Endothelial cell of umbilical vein (primary cell): ENCODE measurements around the gene HMCN1. TPM values are rescaled to one million over a fixed set of nuclear protein-coding genes. Genes with fewer than 3 reads are reported as not detected.

Experiments
- BruUV-seq: library from RNA; stranded (reverse); fragments of 400-500 nt; replicated peaks from 2 replicates; lab custom pipeline; 2021; lab: Mats Ljungman, UMichigan
- CTCF ChIA-PET: fragments of 300-600, 350-600 bp; sonication (Branson Sonifier 250); formaldehyde crosslinking; loops from one replicate; lab custom pipeline; 2021; ENCODE audit warnings: antibody characterized with exemption, inconsistent platforms; lab: Charles Lee
- POLR2A ChIA-PET: fragments of 300-600, 350-600 bp; sonication (Branson Sonifier 250); formaldehyde crosslinking; loops from one replicate; lab custom pipeline; 2021; ENCODE audit warnings: antibody characterized with exemption, inconsistent platforms; lab: Charles Lee
- DNase-seq: peaks from one replicate; pipeline ENCODE4 v3.0.0-alpha.2; 2011; ENCODE audit warnings: low read depth, low spot score
- FAIRE-seq: peaks from 2 replicates; lab custom pipeline; 2011; peaks lifted over from hg19 to GRCh38; lab: Jason Lieb, UNC
- H2AFZ ChIP-seq: 2 replicates; pipeline ENCODE4 v1.6.0; 2012; ENCODE audit warnings: low read depth, low read length, control low read depth, inconsistent platforms
- H3K27ac ChIP-seq: 2 replicates; pipeline ENCODE4 v1.5.1; 2011; ENCODE audit warnings: low read depth, mild to moderate bottlenecking, control low read depth, low read length, moderate library complexity; ENCODE audit not compliant: insufficient read depth
- H3K27me3 ChIP-seq, 2 experiments: 2 replicates each; pipeline versions ENCODE4 v1.6.0 to v1.6.1; 2011; ENCODE audit warnings: low read length in 2 of 2, mixed read lengths in 1 of 2; ENCODE audit not compliant: control insufficient read depth in 2 of 2, insufficient read depth in 2 of 2
- H3K36me3 ChIP-seq, 2 experiments: 2 replicates in 1 of 2; 3 replicates in 1 of 2; pipeline ENCODE4 v1.5.1; 2011; ENCODE audit warnings: low read length in 2 of 2, mild to moderate bottlenecking in 1 of 2, moderate library complexity in 1 of 2; ENCODE audit not compliant: control insufficient read depth in 2 of 2, insufficient read depth in 2 of 2; ENCODE audit errors: extremely low read depth in 1 of 2
- H3K4me1 ChIP-seq: 3 replicates; pipeline ENCODE4 v1.5.1; 2011; ENCODE audit warnings: mild to moderate bottlenecking, low read length; ENCODE audit not compliant: control insufficient read depth, insufficient read depth; ENCODE audit errors: extremely low read depth
- H3K4me2 ChIP-seq: 2 replicates; pipeline ENCODE4 v1.6.1; 2011; ENCODE audit warnings: low read length, control low read depth, mixed read lengths; ENCODE audit not compliant: insufficient read depth
- H3K4me3 ChIP-seq, 3 experiments: fragments of 200-600 bp in 1 of 3; sonication (generic), shearing (Covaris generic) in 1 of 3; replicated peaks in 1 of 3; 2 replicates each; pipeline ENCODE4 v1.5.1; 2011 to 2016; ENCODE audit warnings: control low read depth in 3 of 3, low read length in 3 of 3, mild to moderate bottlenecking in 2 of 3, inconsistent platforms in 1 of 3, low read depth in 1 of 3, moderate library complexity in 1 of 3; ENCODE audit not compliant: insufficient read depth in 1 of 3
- H3K79me2 ChIP-seq: 2 replicates; pipeline ENCODE4 v1.6.0; 2012; ENCODE audit warnings: low read length, inconsistent platforms; ENCODE audit not compliant: control insufficient read depth, insufficient read depth
- H3K9ac ChIP-seq: replicated peaks from 2 replicates; pipeline ENCODE3; 2011; ENCODE audit warnings: low read length, control low read depth; ENCODE audit not compliant: insufficient read depth; ENCODE audit errors: extremely low read depth
- H3K9me1 ChIP-seq: replicated peaks from 3 replicates; pipeline ENCODE4 v1.6.0; 2011; ENCODE audit warnings: mild to moderate bottlenecking, low read length; ENCODE audit not compliant: control insufficient read depth, insufficient read depth; ENCODE audit errors: extremely low read depth
- H3K9me3 ChIP-seq: replicated peaks from 2 replicates; pipeline ENCODE4 v1.5.1; 2012; ENCODE audit warnings: low read length, inconsistent platforms; ENCODE audit not compliant: control insufficient read depth, insufficient read depth
- H4K20me1 ChIP-seq: replicated peaks from 2 replicates; pipeline ENCODE3; 2011; ENCODE audit warnings: mild to moderate bottlenecking, low read length; ENCODE audit not compliant: control insufficient read depth, insufficient read depth; ENCODE audit errors: extremely low read depth
- CTCF ChIP-seq, 2 donors: IDR thresholded peaks; 1 replicate in 1 of 2; 2 replicates in 1 of 2; pipeline ENCODE4 v1.5.1; 2011; ENCODE audit warnings: low read length in 2 of 2, mild to moderate bottlenecking in 2 of 2, moderate library complexity in 2 of 2, control low read depth in 1 of 2, inconsistent platforms in 1 of 2, low read depth in 1 of 2; ENCODE audit not compliant: insufficient read depth in 1 of 2; ENCODE audit errors: extremely low read depth in 1 of 2
- EZH2 ChIP-seq: IDR thresholded peaks from 2 replicates; pipeline ENCODE4 v1.6.1; 2012; ENCODE audit warnings: borderline replicate concordance, low read depth, mild to moderate bottlenecking, moderate library complexity, low read length, inconsistent platforms; ENCODE audit not compliant: severe bottlenecking
- FOS ChIP-seq: IDR thresholded peaks from 2 replicates; pipeline ENCODE4 v1.6.1; 2011; ENCODE audit warnings: mild to moderate bottlenecking, low read length, moderate library complexity, borderline replicate concordance; ENCODE audit not compliant: insufficient read depth
- GATA2 ChIP-seq: IDR thresholded peaks from 2 replicates; pipeline ENCODE4 v1.7.0; 2011; ENCODE audit warnings: low read depth, mild to moderate bottlenecking, moderate library complexity, mixed read lengths, low read length; ENCODE audit not compliant: insufficient read length, insufficient read depth
- JUN ChIP-seq: IDR thresholded peaks from 2 replicates; pipeline ENCODE4 v1.6.1; 2011; ENCODE audit warnings: borderline replicate concordance, low read depth; ENCODE audit not compliant: insufficient read length, insufficient read depth
- MAX ChIP-seq: IDR thresholded peaks from 2 replicates; pipeline ENCODE4 v1.6.1; 2011; ENCODE audit not compliant: insufficient read depth, insufficient read length
- MYC ChIP-seq: IDR thresholded peaks from one replicate; pipeline ENCODE4 v1.6.1; 2011; ENCODE audit warnings: mild to moderate bottlenecking, low read depth, low read length
- POLR2A ChIP-seq: IDR thresholded peaks from 2 replicates; pipeline ENCODE4 v1.6.1; 2012; ENCODE audit warnings: low read depth, mild to moderate bottlenecking, control low read depth, low read length
- POLR2AphosphoS5 ChIP-seq: IDR thresholded peaks from 2 replicates; pipeline ENCODE4 v1.6.1; 2012; ENCODE audit warnings: low read depth, mild to moderate bottlenecking, control low read depth, low read length, moderate library complexity; ENCODE audit not compliant: insufficient read depth
- dilution Hi-C: fragments of 300-500 bp; cut with MboI; formaldehyde crosslinking; loops from one replicate; pipeline ENCODE4 v1.15.0; 2019; ENCODE audit warnings: low sequenced_read_pairs; ENCODE audit not compliant: extremely low pct_ligation_motif_present
- intact Hi-C: fragments of 100-400 bp; cut with micrococcal nuclease; formaldehyde crosslinking; loops from one replicate; pipeline ENCODE4 v1.10.0; 2022
- polyA plus RNA-seq, 4 experiments: library from polyadenylated mRNA; depleted of rRNA in 3 of 4; stranded (reverse) in 3 of 4; unstranded in 1 of 4; fragments of >200 nt; gene quantifications; 2 replicates each; pipeline versions ENCODE4 v1.2.1 to v1.2.3, GENCODE V29; 2011 to 2012; ENCODE audit warnings: missing spikeins in 1 of 4
- total RNA-seq: library from RNA; stranded (reverse); gene quantifications from 2 replicates; pipeline ENCODE4 v1.2.3, GENCODE V29; 2021

The HMCN1 gene
- total and polyA plus RNA-seq, 2 donors (not counting 3 experiments of a cell fraction or from before 2014, with no cell fraction given), result 10.3 to 16.0 TPM

GRCh38 chr1:186146974-186147373 lies 412.8 kb downstream of the HMCN1 start:
- no TSS peak for BruUV-seq
- CTCF ChIA-PET, result interaction anchor here (3.2 kb wide), 1 partner anchor 8 kb away, joined by 11 read pairs; no protein-coding TSS in a partner anchor

More at GRCh38 chr1:186146974-186147373, 412.8 kb downstream of the HMCN1 start:
- H4K20me1 ChIP-seq, result no peaks in the 10 kb centered on the region
- DNase-seq (no peak), FAIRE-seq (no peak)
- H2AFZ ChIP-seq, result no peak overlapping the region
- no peaks in the 10 kb centered on the region for H3K79me2 ChIP-seq
- no peaks in the 10 kb centered on the region for H3K27me3 ChIP-seq
- H3K9ac ChIP-seq, result no peak overlapping the region
- H3K27ac ChIP-seq, result no peak overlapping the region
- no peaks in the 10 kb centered on the region for H3K9me3 ChIP-seq
- intact Hi-C loops (no loop called here), dilution Hi-C loops (no loop called here)
- H3K4me3 ChIP-seq, result no peak overlapping the region
- no peaks in the 10 kb centered on the region for H3K4me1 ChIP-seq
- POLR2A ChIA-PET, result no interaction called here
- no peak for TF ChIP-seq GATA2
- no peak for TF ChIP-seq EZH2
- TF ChIP-seq POLR2AphosphoS5, result no peak
- TF ChIP-seq FOS, result no peak
- no peak for TF ChIP-seq CTCF (IDR thresholded peaks at IDR 0.05; ENCODE audit: extremely low read depth in 1 of 2, insufficient read depth in 1 of 2, low read depth in 1 of 2, low read length in 2 of 2)
- TF ChIP-seq MYC, result no peak
- TF ChIP-seq MAX, result no peak
- no peak for TF ChIP-seq JUN
- TF ChIP-seq POLR2A, result no peak
- H3K36me3 ChIP-seq, result no peaks in the 10 kb centered on the region
- no peaks in the 10 kb centered on the region for H3K9me1 ChIP-seq
- H3K4me2 ChIP-seq, result no peak overlapping the region
